SK-N-SH treated with all-trans-retinoic acid at 6 μM for 48 hours (cell line): Measurements from ENCODE around the gene PDAP1.

Experiments
- ARNTL ChIP-seq: fragments of 450-650 bp; formaldehyde crosslinking; IDR thresholded peaks from 2 replicates; pipeline ENCODE4 v1.5.0; 2020; ENCODE audit warnings: low read depth, mild to moderate bottlenecking, moderate library complexity, borderline replicate concordance
- CSDC2 ChIP-seq: fragments of 250-450 bp; sonication (Bioruptor Pico); IDR thresholded peaks from 2 replicates; pipeline ENCODE4 v1.5.0; 2020; ENCODE audit warnings: mild to moderate bottlenecking, moderate library complexity
- GLIS3 ChIP-seq: fragments of 250-450 bp; sonication (Bioruptor Pico); IDR thresholded peaks from 2 replicates; pipeline ENCODE4 v1.5.0; 2020; ENCODE audit warnings: mild to moderate bottlenecking, moderate library complexity
- PATZ1 ChIP-seq: fragments of 250-450 bp; sonication (Bioruptor Pico); IDR thresholded peaks from 2 replicates; pipeline ENCODE4 v1.8.0; 2020; ENCODE audit warnings: mild to moderate bottlenecking, moderate library complexity, borderline replicate concordance
- RARB ChIP-seq: fragments of 250-450 bp; sonication (Bioruptor Pico); IDR thresholded peaks from 2 replicates; pipeline ENCODE4 v1.8.0; 2021; ENCODE audit warnings: mild to moderate bottlenecking, moderate library complexity
- TCF4 ChIP-seq: fragments of 250-450 bp; sonication (Bioruptor Pico); IDR thresholded peaks from 2 replicates; pipeline ENCODE4 v1.8.0; 2021; ENCODE audit warnings: mild to moderate bottlenecking, moderate library complexity, borderline replicate concordance
- ZC3H10 ChIP-seq: fragments of 250-450 bp; sonication (Bioruptor Pico); IDR thresholded peaks from 2 replicates; pipeline ENCODE4 v1.5.1; 2021; ENCODE audit warnings: mild to moderate bottlenecking, moderate library complexity
- ZFP30 ChIP-seq: fragments of 450-650 bp; formaldehyde crosslinking; IDR thresholded peaks from 2 replicates; pipeline ENCODE4 v1.5.0; 2022; ENCODE audit warnings: mild to moderate bottlenecking, moderate library complexity
- ZNF565 ChIP-seq: fragments of 450-650 bp; formaldehyde crosslinking; conservative IDR thresholded peaks from 2 replicates; pipeline ENCODE4 v1.5.0; 2020; ENCODE audit warnings: low read depth, mild to moderate bottlenecking, moderate library complexity
- TF ChIP-seq, protein P1 (sequence below): fragments of 250-450 bp; sonication (Bioruptor Pico); IDR thresholded peaks from 2 replicates; pipeline ENCODE4 v1.5.1; 2020; ENCODE audit warnings: low read depth, mild to moderate bottlenecking, moderate library complexity
- TF ChIP-seq, protein P2 (sequence below): fragments of 250-450 bp; sonication (Bioruptor Pico); IDR thresholded peaks from 2 replicates; pipeline ENCODE4 v1.5.1; 2021; ENCODE audit warnings: mild to moderate bottlenecking, moderate library complexity
- TF ChIP-seq, protein P3 (sequence below): fragments of 250-450 bp; sonication (Bioruptor Pico); IDR thresholded peaks from 2 replicates; pipeline ENCODE4 v1.5.0; 2020; ENCODE audit warnings: mild to moderate bottlenecking, moderate library complexity

DNA sequence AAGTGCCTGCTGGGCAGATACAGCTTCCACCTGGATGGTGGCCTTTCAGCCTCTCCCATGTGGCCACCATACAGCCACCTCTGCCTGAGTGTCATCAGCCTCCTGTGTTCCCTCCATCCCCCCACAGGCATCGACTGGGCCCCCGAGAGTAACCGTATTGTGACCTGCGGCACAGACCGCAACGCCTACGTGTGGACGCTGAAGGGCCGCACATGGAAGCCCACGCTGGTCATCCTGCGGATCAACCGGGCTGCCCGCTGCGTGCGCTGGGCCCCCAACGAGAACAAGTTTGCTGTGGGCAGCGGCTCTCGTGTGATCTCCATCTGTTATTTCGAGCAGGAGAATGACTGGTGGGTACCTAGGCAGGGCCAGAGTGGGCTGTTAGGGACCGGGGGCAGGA, 20.5 kb downstream of the PDAP1 start:
- TF ChIP-seq RARB (no peak), ZC3H10 (CRISPR knock-in tag) (no peak), TCF4 (no peak), ZNF565 (CRISPR knock-in tag) (no peak), GLIS3 (CRISPR knock-in tag) (no peak), PATZ1 (no peak), CSDC2 (CRISPR knock-in tag) (no peak), ZFP30 (CRISPR knock-in tag) (no peak), ARNTL (CRISPR knock-in tag) (no peak)
- TF ChIP-seq, protein P1, sequence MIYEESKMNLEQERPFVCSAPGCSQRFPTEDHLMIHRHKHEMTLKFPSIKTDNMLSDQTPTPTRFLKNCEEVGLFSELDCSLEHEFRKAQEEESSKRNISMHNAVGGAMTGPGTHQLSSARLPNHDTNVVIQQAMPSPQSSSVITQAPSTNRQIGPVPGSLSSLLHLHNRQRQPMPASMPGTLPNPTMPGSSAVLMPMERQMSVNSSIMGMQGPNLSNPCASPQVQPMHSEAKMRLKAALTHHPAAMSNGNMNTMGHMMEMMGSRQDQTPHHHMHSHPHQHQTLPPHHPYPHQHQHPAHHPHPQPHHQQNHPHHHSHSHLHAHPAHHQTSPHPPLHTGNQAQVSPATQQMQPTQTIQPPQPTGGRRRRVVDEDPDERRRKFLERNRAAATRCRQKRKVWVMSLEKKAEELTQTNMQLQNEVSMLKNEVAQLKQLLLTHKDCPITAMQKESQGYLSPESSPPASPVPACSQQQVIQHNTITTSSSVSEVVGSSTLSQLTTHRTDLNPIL, result no peak
- TF ChIP-seq, protein P2, sequence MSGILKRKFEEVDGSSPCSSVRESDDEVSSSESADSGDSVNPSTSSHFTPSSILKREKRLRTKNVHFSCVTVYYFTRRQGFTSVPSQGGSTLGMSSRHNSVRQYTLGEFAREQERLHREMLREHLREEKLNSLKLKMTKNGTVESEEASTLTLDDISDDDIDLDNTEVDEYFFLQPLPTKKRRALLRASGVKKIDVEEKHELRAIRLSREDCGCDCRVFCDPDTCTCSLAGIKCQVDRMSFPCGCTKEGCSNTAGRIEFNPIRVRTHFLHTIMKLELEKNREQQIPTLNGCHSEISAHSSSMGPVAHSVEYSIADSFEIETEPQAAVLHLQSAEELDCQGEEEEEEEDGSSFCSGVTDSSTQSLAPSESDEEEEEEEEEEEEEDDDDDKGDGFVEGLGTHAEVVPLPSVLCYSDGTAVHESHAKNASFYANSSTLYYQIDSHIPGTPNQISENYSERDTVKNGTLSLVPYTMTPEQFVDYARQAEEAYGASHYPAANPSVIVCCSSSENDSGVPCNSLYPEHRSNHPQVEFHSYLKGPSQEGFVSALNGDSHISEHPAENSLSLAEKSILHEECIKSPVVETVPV (CRISPR knock-in tag), result no peak
- TF ChIP-seq, protein P3, sequence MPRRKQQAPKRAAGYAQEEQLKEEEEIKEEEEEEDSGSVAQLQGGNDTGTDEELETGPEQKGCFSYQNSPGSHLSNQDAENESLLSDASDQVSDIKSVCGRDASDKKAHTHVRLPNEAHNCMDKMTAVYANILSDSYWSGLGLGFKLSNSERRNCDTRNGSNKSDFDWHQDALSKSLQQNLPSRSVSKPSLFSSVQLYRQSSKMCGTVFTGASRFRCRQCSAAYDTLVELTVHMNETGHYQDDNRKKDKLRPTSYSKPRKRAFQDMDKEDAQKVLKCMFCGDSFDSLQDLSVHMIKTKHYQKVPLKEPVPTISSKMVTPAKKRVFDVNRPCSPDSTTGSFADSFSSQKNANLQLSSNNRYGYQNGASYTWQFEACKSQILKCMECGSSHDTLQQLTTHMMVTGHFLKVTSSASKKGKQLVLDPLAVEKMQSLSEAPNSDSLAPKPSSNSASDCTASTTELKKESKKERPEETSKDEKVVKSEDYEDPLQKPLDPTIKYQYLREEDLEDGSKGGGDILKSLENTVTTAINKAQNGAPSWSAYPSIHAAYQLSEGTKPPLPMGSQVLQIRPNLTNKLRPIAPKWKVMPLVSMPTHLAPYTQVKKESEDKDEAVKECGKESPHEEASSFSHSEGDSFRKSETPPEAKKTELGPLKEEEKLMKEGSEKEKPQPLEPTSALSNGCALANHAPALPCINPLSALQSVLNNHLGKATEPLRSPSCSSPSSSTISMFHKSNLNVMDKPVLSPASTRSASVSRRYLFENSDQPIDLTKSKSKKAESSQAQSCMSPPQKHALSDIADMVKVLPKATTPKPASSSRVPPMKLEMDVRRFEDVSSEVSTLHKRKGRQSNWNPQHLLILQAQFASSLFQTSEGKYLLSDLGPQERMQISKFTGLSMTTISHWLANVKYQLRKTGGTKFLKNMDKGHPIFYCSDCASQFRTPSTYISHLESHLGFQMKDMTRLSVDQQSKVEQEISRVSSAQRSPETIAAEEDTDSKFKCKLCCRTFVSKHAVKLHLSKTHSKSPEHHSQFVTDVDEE, result no peak
